ENCODE data around the gene SLC5A4.
"Not testable (repeated sequence)": the region's sequence is repeated elsewhere in the genome, so short reads cannot be mapped to it uniquely, and the experiment has no call there.

SLC5A4 gene

DNA sequence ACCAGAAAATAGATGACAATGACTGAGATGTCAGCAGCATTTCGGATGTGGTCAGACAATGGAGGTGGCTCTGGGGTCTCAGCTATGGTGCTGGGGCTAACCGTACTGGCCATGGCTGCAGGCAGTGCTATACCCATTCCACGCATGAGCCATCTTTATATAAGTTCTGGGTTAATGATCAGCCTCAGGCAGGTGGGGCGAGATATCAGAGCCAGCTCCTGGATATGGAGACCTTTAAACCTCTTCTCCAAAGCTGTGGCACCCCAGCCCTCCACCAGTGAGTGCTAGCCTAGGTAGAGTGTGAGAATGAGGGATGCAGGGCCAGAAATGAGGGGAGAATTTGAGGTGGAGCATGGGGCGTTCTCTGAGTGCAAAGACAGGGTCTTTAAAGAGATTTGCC lies at the start of gene SLC5A4:
SLC5A4 (minus strand) TSS at position 131 of the 400 bp plus-strand sequence; CDS start at position 113, 18 bp downstream.
- no peak for DNase-seq (ENCODE audit: low spot score)
- TF ChIP-seq, protein P1, sequence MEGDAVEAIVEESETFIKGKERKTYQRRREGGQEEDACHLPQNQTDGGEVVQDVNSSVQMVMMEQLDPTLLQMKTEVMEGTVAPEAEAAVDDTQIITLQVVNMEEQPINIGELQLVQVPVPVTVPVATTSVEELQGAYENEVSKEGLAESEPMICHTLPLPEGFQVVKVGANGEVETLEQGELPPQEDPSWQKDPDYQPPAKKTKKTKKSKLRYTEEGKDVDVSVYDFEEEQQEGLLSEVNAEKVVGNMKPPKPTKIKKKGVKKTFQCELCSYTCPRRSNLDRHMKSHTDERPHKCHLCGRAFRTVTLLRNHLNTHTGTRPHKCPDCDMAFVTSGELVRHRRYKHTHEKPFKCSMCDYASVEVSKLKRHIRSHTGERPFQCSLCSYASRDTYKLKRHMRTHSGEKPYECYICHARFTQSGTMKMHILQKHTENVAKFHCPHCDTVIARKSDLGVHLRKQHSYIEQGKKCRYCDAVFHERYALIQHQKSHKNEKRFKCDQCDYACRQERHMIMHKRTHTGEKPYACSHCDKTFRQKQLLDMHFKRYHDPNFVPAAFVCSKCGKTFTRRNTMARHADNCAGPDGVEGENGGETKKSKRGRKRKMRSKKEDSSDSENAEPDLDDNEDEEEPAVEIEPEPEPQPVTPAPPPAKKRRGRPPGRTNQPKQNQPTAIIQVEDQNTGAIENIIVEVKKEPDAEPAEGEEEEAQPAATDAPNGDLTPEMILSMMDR (IDR thresholded peaks at IDR 0.05; ENCODE audit: extremely low read depth, missing control alignments) = no peak

- DNase-seq (ENCODE audit: low spot score) = not testable (repeated sequence)
These were observed 38.8 kb upstream of the SLC5A4 start for GRCh38 chr22:32293921-32294320.

GRCh38 chr22:32286290-32286840 lies 31.2 kb upstream of the SLC5A4 start:
- TF ChIP-seq, protein P1 (IDR thresholded peaks at IDR 0.05; ENCODE audit: extremely low read depth, missing control alignments) = no peak
- no peak for DNase-seq (ENCODE audit: low spot score)

DNA sequence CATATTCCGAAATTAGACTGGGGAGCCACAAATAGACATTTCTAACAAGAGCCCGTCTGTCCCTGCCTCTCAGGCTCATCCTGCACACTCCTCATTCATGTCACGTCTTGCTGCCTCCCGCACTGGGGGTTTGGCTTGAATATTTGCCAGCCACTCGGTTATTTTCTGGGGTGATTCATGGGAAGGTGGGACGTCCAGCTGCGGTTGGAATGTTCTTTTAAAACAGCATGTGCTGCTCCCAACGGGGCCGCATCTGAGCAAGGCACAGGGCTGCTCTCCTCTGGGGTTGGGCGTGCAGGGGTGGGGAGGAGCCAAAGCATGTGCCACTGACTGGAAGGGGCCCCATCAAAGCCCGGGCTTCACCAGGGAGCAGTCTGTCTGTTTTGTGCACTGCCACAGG lies 25.9 kb upstream of the SLC5A4 start:
- TF ChIP-seq, protein P1 (IDR thresholded peaks at IDR 0.05; ENCODE audit: extremely low read depth, missing control alignments) = no peak
- DNase-seq (ENCODE audit: low spot score) = no peak

DNA sequence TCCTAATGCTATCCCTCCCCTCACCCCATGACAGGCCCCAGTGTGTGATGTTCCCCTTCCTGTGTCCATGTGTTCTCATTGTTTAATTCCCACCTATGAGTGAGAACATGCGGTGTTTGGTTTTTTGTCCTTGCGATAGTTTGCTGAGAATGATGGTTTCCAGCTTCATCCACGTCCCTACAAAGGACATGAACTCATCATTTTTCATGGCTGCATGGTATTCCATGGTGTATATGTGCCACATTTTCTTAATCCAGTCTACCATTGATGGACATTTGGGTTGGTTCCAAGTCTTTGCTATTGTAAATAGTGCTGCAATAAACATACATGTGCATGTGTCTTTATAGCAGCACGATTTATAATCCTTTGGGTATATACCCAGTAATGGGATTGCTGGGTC lies 20.2 kb upstream of the SLC5A4 start:
- not testable (repeated sequence) for DNase-seq (ENCODE audit: low spot score)

DNA sequence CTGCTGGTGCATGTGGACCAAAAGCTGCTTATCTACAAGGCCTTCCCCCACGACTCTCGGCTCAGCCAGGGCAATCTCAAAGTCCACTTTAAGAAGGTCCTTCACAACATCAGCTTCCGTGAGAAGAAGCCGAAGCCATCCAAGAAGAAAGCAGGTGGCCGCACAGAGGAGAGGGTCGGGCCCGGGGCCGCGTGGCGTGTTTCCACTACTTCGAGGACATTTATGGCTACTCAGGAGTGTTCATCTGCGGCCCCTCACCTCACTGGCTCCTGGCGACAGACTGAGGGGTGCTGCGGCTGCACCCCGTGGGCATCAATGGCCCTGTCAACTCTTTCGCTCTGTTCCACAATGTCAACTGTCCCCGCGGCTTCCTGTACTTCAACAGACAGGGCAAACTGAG lies 16.2 kb upstream of the SLC5A4 start:
- TF ChIP-seq, protein P1 (IDR thresholded peaks at IDR 0.05; ENCODE audit: extremely low read depth, missing control alignments) = no peak
- no peak for DNase-seq (ENCODE audit: low spot score)

- DNase-seq (ENCODE audit: low spot score) = no peak
- TF ChIP-seq, protein P1 (IDR thresholded peaks at IDR 0.05; ENCODE audit: extremely low read depth, missing control alignments) = no peak
These were observed 15.7 kb upstream of the SLC5A4 start for GRCh38 chr22:32270641-32271369.

DNA sequence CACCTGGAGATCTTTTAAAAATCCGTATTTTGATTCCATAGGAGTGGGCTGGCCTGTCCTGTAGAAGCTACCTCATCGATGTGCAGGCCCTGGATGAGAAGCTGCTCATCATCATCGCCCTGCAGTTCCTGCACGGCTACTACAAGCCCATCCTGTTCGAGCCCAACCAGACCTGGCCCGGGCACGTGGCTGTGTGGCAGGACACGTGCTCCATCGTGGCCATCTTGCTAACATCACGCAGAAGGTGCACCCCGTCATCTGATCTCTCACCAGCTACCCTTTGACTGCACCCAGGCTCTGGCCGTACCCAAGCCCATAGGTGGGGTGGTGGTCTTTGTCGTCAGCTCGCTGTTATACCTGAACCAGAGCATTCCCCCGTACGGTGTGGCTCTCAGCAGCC lies 14.2 kb upstream of the SLC5A4 start:
- no peak for DNase-seq (ENCODE audit: low spot score)
- TF ChIP-seq, protein P1 (IDR thresholded peaks at IDR 0.05; ENCODE audit: extremely low read depth, missing control alignments) = no peak
